GM18505 (cell line): ENCODE data around the gene HPD.

ENCODE experiments used
- ATAC-seq: cut with Tn5 transposase; IDR thresholded peaks from one replicate; pipeline ENCODE4 v1.9.1; 2021; ENCODE audit not compliant: unreplicated experiment
- POLR2A ChIP-seq: IDR thresholded peaks from 4 replicates; pipeline ENCODE4 v1.6.1; 2011; ENCODE audit warnings: borderline replicate concordance; ENCODE audit not compliant: insufficient read depth, insufficient read length; ENCODE audit errors: extremely low read depth

The HPD gene

GRCh38 chr12:121827351-121828099 is 31.1 kb downstream of the HPD start:
- no peak for ATAC-seq

GRCh38 chr12:121826318-121827150 is 32.1 kb downstream of the HPD start:
- no peak for ATAC-seq
- no peak for TF ChIP-seq POLR2A

More at GRCh38 chr12:121827351-121828099, 31.1 kb downstream of the HPD start:
- no peak for TF ChIP-seq POLR2A

GRCh38 chr12:121825041-121825523 is 33.6 kb downstream of the HPD start:
- no peak for TF ChIP-seq POLR2A
- ATAC-seq, result no peak

DNA sequence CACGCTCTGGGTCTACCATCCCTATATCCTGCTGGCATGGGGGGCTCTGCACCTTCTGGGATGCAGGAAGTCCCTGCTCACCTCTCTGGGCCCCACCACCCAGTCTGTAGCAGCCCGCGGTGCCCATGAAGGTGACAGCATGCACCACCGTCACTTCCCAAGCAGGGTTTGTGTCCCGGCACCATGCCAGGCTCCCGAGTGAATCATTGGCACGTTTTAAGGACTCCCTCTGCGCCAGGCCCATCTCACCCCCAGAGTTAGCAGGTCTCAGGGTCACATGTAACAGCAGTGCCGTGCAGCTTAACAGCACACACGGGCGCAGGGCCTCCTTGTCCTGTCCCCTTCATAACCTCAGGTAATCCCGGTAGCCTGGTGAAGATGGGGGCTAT is 34.9 kb downstream of the HPD start:
- TF ChIP-seq POLR2A, result no peak
- ATAC-seq, result no peak

DNA sequence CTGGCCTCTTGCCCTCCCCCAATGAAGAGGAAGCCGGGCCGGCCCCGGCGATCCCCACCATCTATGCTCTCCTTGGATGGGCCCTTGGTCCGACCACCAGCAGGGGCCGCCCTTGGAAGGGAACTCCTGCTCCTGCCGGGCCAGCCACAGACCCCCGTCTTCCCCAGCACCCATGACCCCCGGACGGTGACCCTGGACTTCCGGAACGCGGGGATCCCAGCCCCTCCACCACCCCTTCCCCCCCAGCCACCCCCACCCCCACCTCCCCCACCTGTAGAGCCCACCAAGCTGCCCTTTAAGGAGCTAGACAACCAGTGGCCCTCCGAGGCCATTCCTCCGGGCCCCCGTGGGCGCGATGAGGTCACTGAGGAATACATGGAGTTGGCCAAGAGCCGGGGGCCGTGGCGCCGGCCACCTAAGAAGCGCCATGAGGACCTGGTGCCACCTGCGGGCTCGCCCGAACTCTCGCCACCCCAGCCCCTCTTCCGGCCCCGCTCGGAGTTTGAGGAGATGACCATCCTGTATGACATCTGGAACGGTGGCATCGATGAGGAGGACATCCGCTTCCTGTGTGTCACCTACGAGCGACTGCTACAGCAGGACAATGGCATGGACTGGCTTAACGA is 35.4 kb downstream of the HPD start:
- TF ChIP-seq POLR2A, result no peak
- ATAC-seq, result no peak

DNA sequence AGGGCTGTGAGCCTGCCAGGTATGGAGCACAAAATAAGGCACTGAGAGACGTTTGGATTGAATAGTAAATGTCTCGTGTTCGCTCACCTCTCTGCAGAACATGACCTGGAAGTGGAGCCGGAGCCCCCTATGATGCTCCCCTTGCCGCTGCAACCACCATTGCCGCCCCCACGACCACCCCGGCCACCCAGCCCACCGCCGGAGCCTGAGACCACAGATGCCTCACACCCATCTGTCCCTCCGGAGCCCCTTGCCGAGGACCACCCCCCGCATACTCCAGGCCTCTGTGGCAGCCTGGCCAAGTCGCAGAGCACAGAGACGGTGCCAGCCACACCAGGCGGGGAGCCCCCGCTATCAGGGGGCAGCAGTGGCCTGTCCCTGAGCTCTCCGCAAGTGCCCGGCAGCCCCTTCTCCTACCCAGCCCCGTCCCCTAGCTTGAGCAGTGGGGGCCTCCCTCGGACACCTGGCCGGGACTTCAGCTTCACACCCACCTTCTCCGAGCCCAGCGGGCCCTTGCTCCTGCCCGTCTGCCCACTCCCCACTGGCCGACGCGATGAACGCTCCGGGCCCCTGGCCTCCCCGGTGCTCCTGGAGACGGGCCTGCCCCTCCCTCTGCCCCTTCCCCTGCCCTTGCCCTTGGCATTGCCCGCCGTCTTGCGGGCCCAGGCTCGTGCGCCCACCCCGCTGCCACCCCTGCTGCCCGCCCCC is 36.1 kb downstream of the HPD start:
- TF ChIP-seq POLR2A, result no peak
- no peak for ATAC-seq

- no peak for TF ChIP-seq POLR2A
- ATAC-seq, result no peak
These were observed 38.6 kb downstream of the HPD start for GRCh38 chr12:121820056-121820455.

DNA sequence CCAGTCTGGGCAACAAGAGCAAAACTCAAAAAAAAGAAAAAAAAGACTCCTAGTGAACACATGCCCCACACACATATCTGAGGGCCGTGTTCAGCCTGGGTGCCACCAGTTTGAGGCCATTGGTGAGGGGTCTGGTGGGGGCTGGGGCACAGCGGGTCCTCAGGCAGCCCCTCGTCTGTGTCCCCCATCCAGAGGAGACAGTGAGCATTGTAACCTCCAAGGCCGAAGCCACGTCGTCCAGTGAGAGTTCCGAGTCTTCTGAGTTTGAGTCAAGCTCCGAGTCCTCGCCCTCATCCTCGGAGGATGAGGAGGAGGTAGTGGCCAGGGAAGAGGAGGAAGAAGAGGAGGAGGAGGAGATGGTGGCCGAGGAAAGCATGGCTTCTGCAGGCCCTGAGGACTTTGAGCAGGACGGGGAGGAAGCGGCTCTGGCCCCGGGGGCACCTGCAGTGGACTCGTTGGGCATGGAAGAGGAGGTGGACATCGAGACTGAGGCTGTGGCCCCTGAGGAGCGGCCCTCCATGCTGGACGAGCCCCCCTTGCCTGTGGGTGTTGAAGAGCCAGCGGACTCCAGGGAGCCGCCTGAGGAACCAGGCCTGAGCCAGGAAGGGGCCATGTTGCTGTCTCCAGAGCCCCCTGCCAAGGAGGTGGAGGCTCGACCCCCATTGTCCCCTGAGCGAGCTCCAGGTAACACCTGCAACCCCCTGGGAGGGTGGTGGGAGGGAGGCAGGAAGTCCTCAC is 39.3 kb downstream of the HPD start:
- ATAC-seq, result no peak
- no peak for TF ChIP-seq POLR2A

DNA sequence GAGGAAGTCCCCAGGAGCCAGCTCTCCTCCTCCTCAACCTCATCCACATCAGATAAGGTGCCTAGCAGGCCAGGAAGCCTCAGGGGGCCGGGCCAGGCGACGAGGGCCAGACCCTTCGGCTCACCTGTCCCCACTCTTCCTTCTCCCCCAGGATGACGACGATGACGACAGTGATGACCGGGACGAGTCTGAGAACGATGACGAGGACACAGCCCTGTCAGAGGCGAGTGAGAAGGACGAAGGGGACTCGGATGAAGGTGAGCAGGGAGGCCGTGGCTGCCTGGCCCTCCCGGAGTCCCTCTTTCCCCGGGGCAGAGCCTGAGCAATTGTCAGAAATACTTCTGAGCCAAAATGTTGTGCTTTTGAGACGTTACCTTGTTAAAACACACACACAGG is 41.0 kb downstream of the HPD start:
- no peak for ATAC-seq
- no peak for TF ChIP-seq POLR2A

DNA sequence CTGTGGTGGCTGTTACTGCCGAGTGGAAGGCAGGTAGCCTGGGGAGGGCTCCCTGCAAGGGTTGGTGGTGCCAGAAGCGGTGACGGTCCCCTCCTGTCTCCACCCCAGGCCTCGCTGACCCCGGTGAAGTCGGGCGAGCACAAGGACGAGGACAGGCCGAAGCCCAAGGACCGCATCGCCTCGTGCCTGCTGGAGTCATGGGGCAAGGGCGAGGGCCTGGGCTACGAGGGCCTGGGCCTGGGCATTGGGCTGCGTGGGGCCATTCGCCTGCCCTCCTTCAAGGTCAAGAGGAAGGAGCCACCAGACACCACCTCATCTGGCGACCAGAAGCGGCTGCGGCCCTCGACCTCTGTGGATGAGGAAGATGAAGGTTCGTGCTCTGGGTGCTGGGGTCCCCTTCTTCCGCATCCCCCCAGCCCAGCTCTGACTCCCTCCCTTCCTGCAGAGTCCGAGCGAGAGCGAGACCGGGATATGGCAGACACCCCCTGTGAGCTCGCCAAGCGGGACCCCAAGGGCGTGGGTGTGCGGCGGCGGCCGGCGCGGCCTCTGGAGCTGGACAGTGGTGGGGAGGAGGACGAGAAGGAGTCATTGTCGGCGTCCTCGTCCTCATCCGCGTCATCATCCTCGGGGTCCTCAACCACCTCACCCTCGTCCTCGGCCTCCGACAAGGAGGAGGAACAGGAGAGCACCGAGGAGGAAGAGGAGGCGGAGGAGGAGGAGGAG is 41.6 kb downstream of the HPD start:
- no peak for ATAC-seq
- TF ChIP-seq POLR2A, result no peak

GRCh38 chr12:121815263-121815662 is 43.4 kb downstream of the HPD start:
- no peak for TF ChIP-seq POLR2A
- no peak for ATAC-seq
